NCI-H2227 (cell line): ENCODE results near the gene IRF2BP2.

Experiments used
- DNase-seq: peaks from one replicate; lab custom pipeline; 2025; ENCODE audit not compliant: unreplicated experiment; lab: John Stamatoyannopoulos, UW

The IRF2BP2 gene

DNA sequence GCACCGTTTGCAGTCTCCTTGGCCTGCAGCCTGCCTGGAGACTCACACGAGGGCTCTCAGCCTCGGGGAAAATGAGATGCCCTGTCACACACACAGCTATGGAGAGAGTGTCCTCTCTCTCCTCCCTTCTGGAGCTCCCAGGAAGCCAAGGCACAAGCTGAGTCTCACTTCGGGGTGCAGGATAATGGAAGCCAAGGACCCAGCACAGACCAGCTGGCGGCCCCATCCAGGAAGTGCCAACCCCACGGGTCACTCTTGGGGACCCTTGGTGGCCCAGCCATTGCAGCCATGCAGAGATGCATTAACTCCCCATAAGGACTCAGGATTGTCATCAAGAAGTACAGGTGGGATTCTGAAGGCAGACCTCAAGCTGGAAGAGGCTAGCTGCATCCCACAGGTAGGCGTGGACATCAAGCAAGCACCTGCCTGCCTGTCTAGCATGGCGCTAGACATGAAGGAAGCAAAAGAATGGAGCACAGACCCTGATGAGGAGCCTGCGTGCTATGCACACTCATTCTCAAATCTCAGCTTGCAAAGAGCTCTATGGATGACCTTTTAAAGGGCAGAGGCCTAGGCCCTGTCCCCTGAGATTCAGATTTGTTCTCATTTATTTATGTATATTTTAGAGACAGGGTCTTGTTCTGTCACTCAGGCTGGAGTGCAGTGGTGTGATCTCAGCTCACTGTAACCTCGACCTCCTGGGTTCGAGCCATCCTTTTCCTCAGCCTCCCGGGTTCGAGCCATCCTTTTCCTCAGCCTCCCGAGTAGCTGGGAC, 49.9 kb downstream of the IRF2BP2 start:
- no peak for DNase-seq

DNA sequence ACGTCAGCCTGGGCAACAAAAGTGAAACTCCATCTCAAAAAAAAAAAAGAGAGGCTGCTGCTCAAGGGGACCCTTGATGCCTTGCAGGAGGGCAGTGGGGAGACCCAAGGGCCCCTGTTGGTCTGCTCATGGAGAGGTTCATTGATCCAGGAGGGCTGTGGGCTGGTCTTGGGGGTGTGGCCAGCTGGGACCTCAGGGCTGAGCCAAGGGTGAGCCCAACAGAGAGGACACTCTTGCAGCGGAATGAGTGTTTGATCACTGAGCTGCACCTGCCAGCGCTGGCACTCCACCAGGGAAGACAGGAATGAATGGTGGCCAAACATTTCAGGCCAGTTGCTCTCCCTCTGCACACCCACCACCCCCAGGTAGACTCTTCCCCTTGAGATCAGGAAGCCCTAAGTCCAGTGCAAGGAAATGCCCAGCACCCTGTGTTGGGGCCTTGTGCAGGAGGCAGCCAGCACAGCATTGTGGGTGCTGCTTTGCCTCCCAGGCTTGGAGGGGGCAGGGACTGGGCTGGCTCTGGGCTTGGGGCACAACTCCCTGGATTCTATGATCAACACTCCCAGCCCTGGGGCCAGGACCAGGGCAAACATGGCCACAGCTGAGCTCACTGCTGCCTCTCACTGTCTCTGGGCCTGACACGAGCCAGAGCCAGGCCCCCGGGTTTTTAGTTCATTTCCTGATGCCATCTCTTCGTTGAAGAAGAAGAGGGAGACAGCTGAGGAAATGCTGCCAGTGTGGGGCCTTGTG, 50.7 kb downstream of the IRF2BP2 start:
- no peak for DNase-seq

DNA sequence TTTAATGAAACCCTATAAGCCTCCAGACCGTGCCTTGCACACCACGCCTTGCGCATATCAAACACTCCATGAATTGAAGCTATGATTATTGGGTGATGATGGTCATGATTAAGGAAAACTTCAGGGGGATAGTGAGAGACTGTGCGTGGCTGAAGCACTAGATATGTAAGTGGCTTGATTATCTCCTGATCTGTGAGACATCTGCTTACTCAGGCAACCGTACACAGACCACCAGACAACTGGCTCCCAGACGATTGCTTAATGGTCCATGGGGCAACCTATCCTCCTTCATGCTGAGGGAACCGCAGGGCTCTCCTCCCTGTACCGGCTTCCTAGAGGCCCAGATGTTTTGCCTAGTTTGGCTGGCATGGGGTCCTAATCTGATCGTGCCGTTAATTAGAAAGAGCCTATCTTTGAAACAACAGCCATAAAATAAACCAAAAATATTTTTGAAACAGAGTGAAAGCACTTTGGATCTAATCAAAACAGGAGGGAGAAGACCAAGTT, 51.6 kb downstream of the IRF2BP2 start:
- DNase-seq = no peak

DNA sequence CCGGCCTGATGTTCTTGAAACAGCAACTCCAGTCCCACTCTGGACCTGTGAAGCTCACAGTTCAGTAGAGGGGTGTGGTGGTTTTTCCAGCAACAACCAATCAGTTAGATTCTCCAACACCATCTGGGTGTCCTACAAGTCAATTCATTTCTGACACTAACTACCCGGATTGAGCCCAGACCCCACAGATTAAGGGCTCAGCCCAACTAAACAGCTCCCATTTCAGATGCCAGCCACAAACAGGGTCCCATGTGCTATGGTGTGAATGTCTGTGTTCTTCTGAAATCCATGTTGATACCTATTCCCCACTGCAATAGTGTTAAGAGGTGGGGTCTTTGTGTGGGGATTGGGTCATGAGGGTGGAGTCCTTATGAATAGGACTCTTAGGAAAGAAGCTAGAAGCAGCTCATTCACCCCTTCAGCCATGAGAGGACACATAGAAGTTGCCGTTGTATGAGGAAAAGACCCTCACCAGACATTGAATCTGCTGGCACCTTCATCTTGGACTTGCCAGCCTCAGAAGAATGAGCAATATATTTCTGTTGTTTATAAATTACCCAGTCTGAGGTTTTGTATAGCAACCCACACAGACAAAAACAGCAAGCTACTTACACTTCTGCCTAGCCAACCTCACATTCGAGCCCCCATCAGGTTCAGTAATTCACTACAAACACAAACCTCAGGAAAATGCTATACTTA, 53.6 kb downstream of the IRF2BP2 start:
- no peak for DNase-seq

DNA sequence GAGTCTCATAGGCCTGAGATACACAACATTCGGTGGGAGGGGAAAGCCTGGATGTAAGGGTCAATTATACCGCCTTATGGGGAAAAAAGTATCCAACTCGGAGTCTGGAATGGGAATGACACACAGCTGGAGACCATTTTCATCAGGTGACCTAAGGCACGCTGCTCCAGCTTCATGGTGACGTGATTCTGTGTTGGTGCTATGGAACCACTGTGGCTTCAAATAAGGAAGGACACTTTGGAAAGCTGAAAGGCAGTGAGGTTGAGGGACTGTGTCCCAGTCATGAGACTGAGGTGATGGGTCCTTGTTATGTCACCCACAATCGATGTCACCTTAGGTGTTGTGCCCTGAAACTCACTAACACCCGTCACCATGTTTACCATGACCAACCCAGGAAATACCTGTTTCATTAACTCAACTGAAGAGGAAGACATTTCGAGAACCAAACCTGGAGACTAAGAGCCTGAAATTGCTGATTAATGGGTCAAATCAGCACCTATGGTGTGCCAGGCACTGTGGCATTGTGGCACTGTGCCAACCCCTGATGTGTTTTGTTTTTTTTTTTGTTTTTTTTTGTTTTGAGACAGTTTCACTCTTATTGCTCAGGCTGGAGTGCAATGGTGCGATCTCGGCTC, 54.5 kb downstream of the IRF2BP2 start:
- DNase-seq = no peak

DNA sequence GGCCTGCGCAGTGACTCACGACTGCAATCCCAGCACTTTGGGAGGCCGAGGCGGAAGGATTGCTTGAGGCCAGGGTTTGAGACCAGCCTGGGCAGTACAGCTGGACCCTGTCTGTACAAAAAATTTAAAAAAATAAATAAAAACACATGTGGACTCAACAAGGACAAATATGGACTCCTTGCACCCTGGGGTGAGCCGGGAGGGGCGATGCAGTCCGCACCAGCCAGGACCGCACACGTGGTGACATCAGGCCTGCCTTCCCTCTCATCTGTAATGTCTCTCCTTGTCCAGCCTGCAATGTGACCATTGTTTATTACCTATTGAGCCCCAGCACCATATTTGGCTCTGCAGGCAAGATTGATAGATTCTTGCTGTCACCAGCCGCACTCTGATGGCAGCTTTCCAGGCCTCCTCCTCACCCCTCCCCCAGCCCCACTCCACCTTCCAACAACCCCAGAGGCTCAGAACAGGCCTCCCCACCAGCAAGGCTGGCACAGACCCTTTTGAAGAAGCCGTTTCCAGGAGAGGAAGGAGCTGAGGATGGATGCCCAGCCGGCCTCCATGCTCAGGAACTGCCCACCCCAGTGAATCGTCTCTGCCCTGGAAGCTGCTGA, 55.2 kb downstream of the IRF2BP2 start:
- DNase-seq = peak; percentile 60
